Naive thymus-derived CD4-positive, alpha-beta T cell (primary cell): Measurements from ENCODE around the gene KIN. TPM values are rescaled to one million over a fixed set of nuclear protein-coding genes. Genes with fewer than 3 reads are reported as not detected.

Source experiments
- ATAC-seq: fragments of 150-1000 bp; cut with Tn5 transposase; 2 replicates; pipeline ENCODE4 v1.10.0; 2021; ENCODE audit warnings: mild to moderate bottlenecking, moderate library complexity
- CTCF ChIA-PET: fragments of 350-600 bp; sonication (Branson Sonifier 250); formaldehyde crosslinking; loops from one replicate; lab custom pipeline; 2021; ENCODE audit warnings: antibody characterized with exemption; lab: Charles Lee
- POLR2A ChIA-PET: fragments of 350-600 bp; sonication (Branson Sonifier 250); formaldehyde crosslinking; loops from one replicate; lab custom pipeline; 2021; ENCODE audit warnings: antibody characterized with exemption, inconsistent platforms; lab: Charles Lee
- DNase-seq, 9 donors: peaks; one replicate each; pipeline versions ENCODE4 v3.0.0 to v3.0.0-alpha.2; 2020 to 2022; ENCODE audit warnings: mixed read lengths in 1 of 9
- H3K27ac ChIP-seq: one replicate; pipeline ENCODE4 v1.7.0; 2013; ENCODE audit warnings: mild to moderate bottlenecking, low read depth, low read length, moderate library complexity
- H3K27me3 ChIP-seq, 2 donors: one replicate each; pipeline ENCODE4 v1.7.0; 2013; ENCODE audit warnings: low read length in 2 of 2, mild to moderate bottlenecking in 2 of 2, moderate library complexity in 2 of 2; ENCODE audit not compliant: control insufficient read depth in 2 of 2, insufficient read depth in 2 of 2
- H3K36me3 ChIP-seq, 3 experiments: 1 replicate in 2 of 3; 2 replicates in 1 of 3; pipeline ENCODE4 v1.7.0; 2013; ENCODE audit warnings: low read length in 3 of 3, mild to moderate bottlenecking in 3 of 3, moderate library complexity in 1 of 3; ENCODE audit not compliant: insufficient read depth in 3 of 3, control insufficient read depth in 2 of 3
- H3K4me1 ChIP-seq, 2 donors: one replicate each; pipeline ENCODE4 v1.7.0; 2013; ENCODE audit warnings: low read length in 2 of 2, mild to moderate bottlenecking in 2 of 2, moderate library complexity in 1 of 2; ENCODE audit not compliant: control insufficient read depth in 2 of 2, insufficient read depth in 2 of 2
- H3K4me3 ChIP-seq: 2 replicates; pipeline ENCODE4 v1.7.0; 2013; ENCODE audit warnings: mild to moderate bottlenecking, low read length
- H3K9me3 ChIP-seq, 3 experiments: 1 replicate in 2 of 3; 2 replicates in 1 of 3; pipeline ENCODE4 v1.7.0; 2013; ENCODE audit warnings: low read length in 3 of 3; ENCODE audit not compliant: control insufficient read depth in 2 of 3
- H3K27ac Mint-ChIP-seq, 9 donors: one replicate each; pipeline ENCODE4 v1.8.0; 2020 to 2022; ENCODE audit warnings: mixed read lengths in 9 of 9, mild to moderate bottlenecking in 8 of 9, moderate library complexity in 5 of 9, inconsistent platforms in 2 of 9
- H3K27me3 Mint-ChIP-seq, 5 donors: one replicate each; pipeline ENCODE4 v1.8.0; 2021 to 2022; ENCODE audit warnings: mixed read lengths in 5 of 5, mild to moderate bottlenecking in 1 of 5
- H3K36me3 Mint-ChIP-seq, 5 donors: one replicate each; pipeline ENCODE4 v1.8.0; 2020 to 2022; ENCODE audit warnings: mixed read lengths in 5 of 5, mild to moderate bottlenecking in 3 of 5, inconsistent platforms in 1 of 5
- H3K4me1 Mint-ChIP-seq, 7 donors: one replicate each; pipeline ENCODE4 v1.8.0; 2020 to 2022; ENCODE audit warnings: mixed read lengths in 7 of 7, mild to moderate bottlenecking in 3 of 7, inconsistent platforms in 1 of 7
- H3K4me3 Mint-ChIP-seq, 10 donors: one replicate each; pipeline ENCODE4 v1.8.0; 2020 to 2022; ENCODE audit warnings: mild to moderate bottlenecking in 10 of 10, mixed read lengths in 10 of 10, moderate library complexity in 6 of 10, inconsistent platforms in 2 of 10
- H3K9me3 Mint-ChIP-seq, 11 donors: one replicate each; pipeline ENCODE4 v1.8.0; 2020 to 2022; ENCODE audit warnings: mixed read lengths in 11 of 11, mild to moderate bottlenecking in 4 of 11, inconsistent platforms in 1 of 11, moderate library complexity in 1 of 11
- intact Hi-C, 2 donors: fragments of 100-400 bp; cut with micrococcal nuclease; formaldehyde crosslinking; loops; one replicate each; pipeline ENCODE4 v1.15.1; 2023
- polyA plus RNA-seq, 2 donors: library from polyadenylated mRNA; unstranded; fragments of 300-500 nt; fragmentation: Illumina TruSeq; gene quantifications; one replicate each; pipeline ENCODE4 v1.2.3, GENCODE V29; 2021
- total RNA-seq, 6 experiments: library from RNA in 5 of 6; stranded (reverse) in 5 of 6; gene quantifications; 1 replicate in 5 of 6; 2 replicates in 1 of 6; pipeline ENCODE4 v1.2.3 and lab custom pipeline; 2021 to 2026

KIN gene
- total and polyA plus RNA-seq, 7 experiments from 2014 or later = 3.5 to 18.4 (median 8.7) TPM

DNA sequence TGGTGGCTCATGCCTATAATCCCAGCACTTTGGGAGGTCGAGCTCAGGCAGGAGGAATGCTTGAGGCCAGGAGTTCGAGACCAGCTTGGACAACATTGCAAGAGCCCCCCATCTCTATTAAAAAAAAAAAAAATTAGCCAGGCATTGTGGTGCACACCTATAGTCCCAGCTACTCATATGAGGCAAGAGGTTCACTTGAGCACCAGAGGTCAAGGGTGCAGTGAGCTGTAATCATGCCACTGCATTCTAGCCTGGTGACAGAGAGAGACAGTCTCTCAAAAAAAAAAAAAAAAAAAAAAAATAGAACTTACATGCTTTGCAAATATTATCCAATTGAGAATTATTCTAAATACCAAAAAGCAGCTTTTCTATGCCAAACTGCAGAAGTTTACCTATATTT is 11.0 kb downstream of the KIN start:
- POLR2A ChIA-PET = interaction anchor here (0.7 kb wide), 1 partner anchor 13 kb away, joined by 3 read pairs; no protein-coding TSS in a partner anchor
- Histone ChIP-seq H3K27ac (no peak overlapping the region), H3K36me3 (peaks cover 3 to 73% (median 19%) of the 10 kb centered on the region in 3 experiments), H3K27me3 (no peaks in the 10 kb centered on the region), H3K9me3 (no peaks in the 10 kb centered on the region), H3K4me1 (no peaks in the 10 kb centered on the region), H3K4me3 (no peak overlapping the region)
- ATAC-seq (no peak), DNase-seq (no peak)
- Mint-ChIP-seq H3K4me3 (no peak overlapping the region), H3K4me1 (peaks cover 3 to 12% (median 6%) of the 10 kb centered on the region in 7 donors), H3K9me3 (no peaks in the 10 kb centered on the region), H3K27me3 (no peaks in the 10 kb centered on the region), H3K27ac (no peak overlapping the region), H3K36me3 (peaks cover 10 to 43% (median 36%) of the 10 kb centered on the region in 5 donors)
- intact Hi-C loops = no loop called here
- CTCF ChIA-PET = interaction anchor here (0.6 kb wide), 1 partner anchor 11 kb away, joined by 6 read pairs; the partner anchor contains the start of genes ATP5F1C and KIN

DNA sequence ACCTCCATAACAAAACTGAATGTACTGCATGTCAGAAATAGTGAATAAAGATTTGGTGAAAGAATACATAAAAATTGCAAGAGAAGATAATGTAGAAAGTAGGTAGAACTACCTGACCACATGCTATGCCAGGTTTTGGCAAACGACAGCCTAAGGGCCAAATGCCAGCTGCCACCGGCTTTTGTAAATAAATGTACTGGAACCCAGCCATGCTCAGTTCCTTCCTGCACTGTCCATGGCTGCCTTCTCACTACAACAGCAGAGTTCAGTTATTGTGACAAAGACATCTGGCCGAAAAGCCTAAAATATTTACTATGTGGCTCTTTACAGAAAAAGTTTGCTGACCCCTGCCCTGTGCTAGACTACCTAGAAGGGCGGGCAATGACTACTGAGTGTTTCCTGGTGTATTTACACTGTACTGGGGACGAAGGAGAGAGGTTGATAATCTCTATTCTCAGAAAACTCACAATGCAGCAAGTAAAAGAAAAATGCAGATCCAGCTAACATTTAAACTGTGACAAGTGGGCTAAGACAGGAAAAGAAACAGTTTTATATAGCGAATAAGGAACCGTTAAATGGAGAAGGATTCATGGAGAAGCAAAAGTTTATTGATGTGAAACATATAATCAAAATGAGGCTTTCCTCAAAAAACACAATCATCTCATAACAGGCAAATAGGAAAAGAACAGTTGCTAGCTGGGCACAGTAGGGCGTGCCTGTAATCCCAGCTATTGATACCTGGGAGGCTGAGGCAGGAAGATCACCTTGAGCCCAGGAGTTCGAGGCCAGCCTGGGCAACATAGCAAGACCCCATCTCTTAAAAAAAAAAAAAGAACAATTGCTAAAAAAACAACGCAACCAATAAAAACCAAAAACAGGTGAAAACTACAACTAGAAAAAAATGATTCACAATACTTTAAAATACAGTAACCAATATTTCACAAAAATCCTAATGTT is 13.7 kb downstream of the KIN start:
- H3K4me1 Mint-ChIP-seq = peaks cover 0 to 5% (median 3%) of the 10 kb centered on the region in 7 donors
- Histone ChIP-seq H3K9me3 (no peaks in the 10 kb centered on the region), H3K27ac (no peak overlapping the region), H3K4me1 (no peaks in the 10 kb centered on the region), H3K27me3 (no peaks in the 10 kb centered on the region), H3K4me3 (no peak overlapping the region), H3K36me3 (peaks cover 8 to 66% (median 19%) of the 10 kb centered on the region in 3 experiments)
- H3K27me3 Mint-ChIP-seq = no peaks in the 10 kb centered on the region
- DNase-seq (no peak), ATAC-seq (no peak)
- peaks cover 14 to 45% (median 34%) of the 10 kb centered on the region in 5 donors for H3K36me3 Mint-ChIP-seq
- no peak overlapping the region for H3K4me3 Mint-ChIP-seq
- intact Hi-C loops = no loop called here
- H3K9me3 Mint-ChIP-seq = no peaks in the 10 kb centered on the region
- ChIA-PET POLR2A (interaction anchor here (1.7 kb wide), 1 partner anchor 14 kb away, joined by 6 read pairs; the partner anchor contains the start of genes ATP5F1C and KIN), CTCF (no interaction called here)
- H3K27ac Mint-ChIP-seq = peak overlapping the region in 1 of 9 donors; percentile 22

DNA sequence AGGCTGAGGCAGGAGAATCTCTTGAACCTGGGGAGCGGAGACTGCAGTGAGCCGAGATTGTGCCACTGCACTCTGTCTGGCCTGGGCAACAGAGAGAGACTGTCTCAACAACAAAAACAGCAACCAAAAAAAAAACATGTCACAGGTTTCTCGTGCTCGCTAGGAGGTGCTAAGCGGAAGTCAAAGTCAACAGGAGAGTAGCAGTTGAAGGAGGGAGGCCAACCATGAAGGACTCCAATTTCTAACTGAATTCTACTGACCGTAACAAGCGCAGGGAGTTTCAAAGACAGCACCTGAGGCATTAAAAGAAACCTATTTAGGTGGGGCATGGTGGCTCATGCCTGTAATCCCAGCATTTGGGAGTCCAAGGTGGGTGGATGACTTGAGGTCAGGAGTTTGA is 19.4 kb downstream of the KIN start:
- H3K27me3 Mint-ChIP-seq = no peaks in the 10 kb centered on the region
- H3K36me3 Mint-ChIP-seq = peaks cover 10 to 42% (median 32%) of the 10 kb centered on the region in 5 donors
- CTCF ChIA-PET = no interaction called here
- no peaks in the 10 kb centered on the region for H3K9me3 Mint-ChIP-seq
- Histone ChIP-seq H3K27me3 (no peaks in the 10 kb centered on the region), H3K9me3 (no peaks in the 10 kb centered on the region), H3K4me3 (no peak overlapping the region), H3K4me1 (no peaks in the 10 kb centered on the region), H3K27ac (no peak overlapping the region), H3K36me3 (peaks cover 11 to 71% (median 17%) of the 10 kb centered on the region in 3 experiments)
- POLR2A ChIA-PET = no interaction called here
- DNase-seq (no peak), ATAC-seq (no peak)
- peak overlapping the region in 1 of 9 donors; percentile 77 for H3K27ac Mint-ChIP-seq
- intact Hi-C loops = loop anchor here in 1 of 2 donors (10.0 kb wide), 1 partner anchor 176 kb away; no protein-coding TSS in a partner anchor
- no peak overlapping the region for H3K4me3 Mint-ChIP-seq
- peaks cover 0 to 7% (median 0%) of the 10 kb centered on the region in 7 donors for H3K4me1 Mint-ChIP-seq

DNA sequence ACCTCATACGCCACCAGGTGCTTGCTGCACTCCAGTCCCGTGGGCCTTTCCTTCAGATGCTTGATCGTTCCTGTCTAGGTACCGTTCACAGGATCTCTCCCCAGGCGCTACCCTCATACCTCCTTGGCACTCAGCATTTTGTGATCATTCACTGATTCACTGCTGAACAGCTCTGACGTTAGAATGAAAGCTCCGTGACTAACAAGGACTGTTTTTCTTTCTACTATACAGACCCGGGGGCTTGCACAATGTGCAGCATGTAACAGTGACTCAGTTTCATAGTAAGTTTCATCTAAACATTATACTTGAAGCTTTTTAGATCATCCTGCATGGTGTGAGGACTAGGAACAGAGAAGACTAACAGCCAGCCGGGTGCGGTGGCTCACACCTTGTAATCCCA is 20.6 kb downstream of the KIN start:
- ATAC-seq (no peak), DNase-seq (no peak)
- H3K9me3 Mint-ChIP-seq = no peaks in the 10 kb centered on the region
- peaks cover 14 to 48% (median 32%) of the 10 kb centered on the region in 5 donors for H3K36me3 Mint-ChIP-seq
- CTCF ChIA-PET = no interaction called here
- intact Hi-C loops = loop anchor here in 1 of 2 donors (10.0 kb wide), 1 partner anchor 178 kb away; no protein-coding TSS in a partner anchor
- no peaks in the 10 kb centered on the region for H3K27me3 Mint-ChIP-seq
- Histone ChIP-seq H3K27me3 (no peaks in the 10 kb centered on the region), H3K27ac (no peak overlapping the region), H3K4me3 (no peak overlapping the region), H3K9me3 (no peaks in the 10 kb centered on the region), H3K36me3 (peaks cover 15 to 76% (median 17%) of the 10 kb centered on the region in 3 experiments), H3K4me1 (no peaks in the 10 kb centered on the region)
- H3K27ac Mint-ChIP-seq = no peak overlapping the region
- H3K4me1 Mint-ChIP-seq = peaks cover 0 to 7% (median 0%) of the 10 kb centered on the region in 7 donors
- POLR2A ChIA-PET = interaction anchor here (1.2 kb wide), 1 partner anchor 21 kb away, joined by 3 read pairs; the partner anchor contains the start of genes ATP5F1C and KIN
- H3K4me3 Mint-ChIP-seq = no peak overlapping the region

DNA sequence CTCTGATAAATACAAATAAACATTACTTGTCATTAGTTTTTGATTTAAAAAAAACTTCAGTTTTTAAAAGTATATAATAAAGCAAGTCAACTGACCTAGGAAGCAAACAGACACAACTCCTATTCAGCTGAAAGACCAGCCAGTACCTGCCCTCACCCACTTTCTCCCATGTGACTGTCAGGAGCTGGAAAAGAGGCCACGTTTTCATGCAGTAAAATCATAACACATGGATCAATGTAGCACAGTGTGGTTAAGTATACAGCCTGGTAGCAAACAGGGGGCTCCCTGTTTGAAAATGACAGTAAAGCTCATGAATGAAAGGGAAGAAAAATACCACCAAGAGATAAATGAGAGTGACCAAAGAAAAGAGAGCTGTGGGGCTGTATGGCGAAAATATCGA is 21.6 kb downstream of the KIN start:
- no peaks in the 10 kb centered on the region for H3K27me3 Mint-ChIP-seq

DNA sequence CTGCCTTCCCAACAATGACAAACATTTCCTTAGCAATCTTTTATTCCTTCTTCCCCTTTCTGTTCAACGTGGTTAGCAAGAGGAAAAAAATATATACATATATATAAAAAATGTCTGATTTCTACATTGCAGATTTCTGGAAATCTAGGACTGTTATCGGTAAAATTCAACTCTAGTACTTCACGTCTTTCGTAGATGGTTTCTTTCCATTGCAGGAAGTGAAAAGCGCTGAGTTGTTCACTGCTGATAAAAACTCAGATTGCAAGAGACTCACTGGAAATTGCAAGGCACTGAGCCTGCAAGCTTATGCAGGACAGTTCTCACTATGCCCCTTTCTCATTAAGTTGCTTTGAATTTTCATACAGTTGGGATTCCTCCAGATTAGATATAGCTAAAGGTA is 23.9 kb downstream of the KIN start:
- no peak overlapping the region for H3K4me3 ChIP-seq
- Mint-ChIP-seq H3K36me3 (peaks cover 4 to 51% (median 27%) of the 10 kb centered on the region in 5 donors), H3K9me3 (no peaks in the 10 kb centered on the region), H3K27ac (peak overlapping the region in 1 of 9 donors; percentile 10), H3K4me1 (peaks cover 0 to 7% (median 0%) of the 10 kb centered on the region in 7 donors), H3K27me3 (no peaks in the 10 kb centered on the region), H3K4me3 (no peak overlapping the region)
- ChIA-PET CTCF (interaction anchor here (1.2 kb wide), 1 partner anchor 1530 kb away, joined by 4 read pairs; no protein-coding TSS in a partner anchor), POLR2A (no interaction called here)
- H3K27me3 ChIP-seq = no peaks in the 10 kb centered on the region
- intact Hi-C loops = loop anchor here in 1 of 2 donors (10.0 kb wide), 1 partner anchor 181 kb away; no protein-coding TSS in a partner anchor
- DNase-seq (no peak), ATAC-seq (no peak)
- H3K27ac ChIP-seq = no peak overlapping the region
- no peaks in the 10 kb centered on the region for H3K9me3 ChIP-seq
- H3K4me1 ChIP-seq = no peaks in the 10 kb centered on the region
- peaks cover 15 to 75% (median 26%) of the 10 kb centered on the region in 3 experiments for H3K36me3 ChIP-seq

More for the DNA sequence above, 21.6 kb downstream of the KIN start:
- Mint-ChIP-seq H3K36me3 (peaks cover 14 to 47% (median 34%) of the 10 kb centered on the region in 5 donors), H3K27ac (no peak overlapping the region), H3K9me3 (no peaks in the 10 kb centered on the region), H3K4me1 (peaks cover 0 to 7% (median 0%) of the 10 kb centered on the region in 7 donors), H3K4me3 (no peak overlapping the region)
- intact Hi-C loops = loop anchor here in 1 of 2 donors (10.0 kb wide), 1 partner anchor 179 kb away; no protein-coding TSS in a partner anchor
- Histone ChIP-seq H3K36me3 (peaks cover 17 to 81% (median 19%) of the 10 kb centered on the region in 3 experiments), H3K27me3 (no peaks in the 10 kb centered on the region), H3K4me1 (no peaks in the 10 kb centered on the region), H3K27ac (no peak overlapping the region), H3K4me3 (no peak overlapping the region), H3K9me3 (no peaks in the 10 kb centered on the region)
- DNase-seq (no peak), ATAC-seq (no peak)
- POLR2A ChIA-PET = no interaction called here
- CTCF ChIA-PET = no interaction called here
